ENCODE data around the gene RNF34. TPM values are rescaled to one million over a fixed set of nuclear protein-coding genes. Genes with fewer than 3 reads are reported as not detected.

RNF34 gene
- total and polyA plus RNA-seq, 3 donors from 2014 or later: 59.2 to 96.6 (median 84.5) TPM

DNA sequence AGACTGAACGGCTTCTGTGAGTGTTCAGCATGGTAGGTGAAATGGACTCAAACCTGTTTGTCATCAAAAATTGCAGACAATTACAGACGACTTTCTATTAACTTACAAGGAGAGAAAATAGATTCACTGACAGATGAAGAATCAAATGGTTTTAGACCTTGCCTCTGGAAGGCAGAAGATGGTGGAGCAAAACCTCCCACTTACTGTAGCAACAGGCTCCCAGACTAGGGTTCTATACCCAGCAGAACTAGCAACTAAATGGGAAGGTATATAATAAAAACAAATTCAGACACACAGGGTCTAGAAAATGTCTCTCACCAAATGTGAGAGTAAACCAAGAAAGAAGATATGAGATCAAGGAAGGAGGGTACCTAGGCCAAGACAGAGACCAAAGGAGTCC lies 36.8 kb downstream of the RNF34 start:
- Histone ChIP-seq H3K27me3 (no peaks in the 10 kb centered on the region), H3K36me3 (ENCODE audit: low read depth, missing control alignments) (no peaks in the 10 kb centered on the region), H3K9me3 (no peaks in the 10 kb centered on the region), H3K4me3 (no peak overlapping the region), H3K4me1 (no peaks in the 10 kb centered on the region), H3K27ac (no peak overlapping the region)
- DNase-seq: no peak
- intact Hi-C loops (cut with DNase I; ENCODE audit: low total_unique reads): no loop called here
- TF ChIP-seq POLR2A (IDR thresholded peaks at IDR 0.05): no peak
- TF ChIP-seq, protein P1, sequence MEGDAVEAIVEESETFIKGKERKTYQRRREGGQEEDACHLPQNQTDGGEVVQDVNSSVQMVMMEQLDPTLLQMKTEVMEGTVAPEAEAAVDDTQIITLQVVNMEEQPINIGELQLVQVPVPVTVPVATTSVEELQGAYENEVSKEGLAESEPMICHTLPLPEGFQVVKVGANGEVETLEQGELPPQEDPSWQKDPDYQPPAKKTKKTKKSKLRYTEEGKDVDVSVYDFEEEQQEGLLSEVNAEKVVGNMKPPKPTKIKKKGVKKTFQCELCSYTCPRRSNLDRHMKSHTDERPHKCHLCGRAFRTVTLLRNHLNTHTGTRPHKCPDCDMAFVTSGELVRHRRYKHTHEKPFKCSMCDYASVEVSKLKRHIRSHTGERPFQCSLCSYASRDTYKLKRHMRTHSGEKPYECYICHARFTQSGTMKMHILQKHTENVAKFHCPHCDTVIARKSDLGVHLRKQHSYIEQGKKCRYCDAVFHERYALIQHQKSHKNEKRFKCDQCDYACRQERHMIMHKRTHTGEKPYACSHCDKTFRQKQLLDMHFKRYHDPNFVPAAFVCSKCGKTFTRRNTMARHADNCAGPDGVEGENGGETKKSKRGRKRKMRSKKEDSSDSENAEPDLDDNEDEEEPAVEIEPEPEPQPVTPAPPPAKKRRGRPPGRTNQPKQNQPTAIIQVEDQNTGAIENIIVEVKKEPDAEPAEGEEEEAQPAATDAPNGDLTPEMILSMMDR (IDR thresholded peaks at IDR 0.05): no peak
- WGBS, 2 donors: 91 to 99% methylated on average over 2 of the region's 2 CpGs

DNA sequence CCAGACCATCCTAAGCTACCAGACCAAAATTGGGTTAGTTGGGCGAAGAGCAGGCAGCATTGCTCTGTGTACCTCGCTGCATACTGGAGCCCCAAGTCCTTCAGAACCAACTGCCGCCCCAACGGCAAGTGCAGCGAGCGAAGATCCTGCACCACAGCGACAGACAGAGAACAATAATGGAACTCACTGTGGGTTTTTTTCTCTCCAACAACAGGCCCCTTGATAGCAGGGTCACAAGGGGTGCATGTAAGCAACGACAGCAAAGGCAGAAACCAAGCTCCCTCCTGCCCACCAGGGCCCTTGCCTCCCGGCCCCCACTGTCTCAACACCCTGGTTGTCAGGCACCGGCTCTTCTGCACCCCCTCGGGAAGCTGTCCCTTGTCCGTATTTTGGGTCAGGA lies 39.0 kb downstream of the RNF34 start:
- Histone ChIP-seq H3K27ac (no peak overlapping the region), H3K27me3 (no peaks in the 10 kb centered on the region), H3K9me3 (no peaks in the 10 kb centered on the region), H3K36me3 (ENCODE audit: low read depth, missing control alignments) (no peaks in the 10 kb centered on the region), H3K4me1 (peaks cover 5% of the 10 kb centered on the region), H3K4me3 (no peak overlapping the region)
- 91 to 97% methylated on average over 11 to 12 of the region's 12 CpGs for WGBS, 2 donors
- DNase-seq: no peak
- no peak for TF ChIP-seq POLR2A (IDR thresholded peaks at IDR 0.05)
- TF ChIP-seq, protein P1 (IDR thresholded peaks at IDR 0.05): no peak
- intact Hi-C loops (cut with DNase I; ENCODE audit: low total_unique reads): no loop called here

DNA sequence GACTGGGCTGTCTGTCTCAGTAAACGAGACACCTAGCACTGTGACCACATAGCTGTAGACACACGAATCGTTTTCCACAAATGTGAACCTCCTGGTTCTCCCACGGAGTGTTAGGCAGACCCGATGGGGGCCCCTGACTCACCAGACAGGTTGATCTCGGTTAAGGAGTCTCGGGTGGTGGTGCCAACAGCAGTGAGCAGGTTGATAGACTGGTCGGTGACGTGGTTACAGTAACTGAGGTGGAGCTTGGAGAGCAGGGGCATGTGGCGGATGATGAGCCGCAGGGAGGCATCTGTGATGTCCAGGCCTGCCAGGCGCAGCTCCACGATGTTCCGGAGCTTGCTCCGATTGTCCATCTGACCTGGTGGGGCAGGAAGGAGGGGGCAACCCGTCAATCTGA lies 39.8 kb downstream of the RNF34 start:
- WGBS, 2 donors: 94 to 96% methylated on average over 9 to 16 of the region's 16 CpGs
- peaks cover 5% of the 10 kb centered on the region for H3K4me1 ChIP-seq
- H3K9me3 ChIP-seq: no peaks in the 10 kb centered on the region
- no peak for DNase-seq
- intact Hi-C loops (cut with DNase I; ENCODE audit: low total_unique reads): loop anchor here (5.0 kb wide), 1 partner anchor 102 kb away; no protein-coding TSS in a partner anchor
- no peak overlapping the region for H3K4me3 ChIP-seq
- H3K27me3 ChIP-seq: no peaks in the 10 kb centered on the region
- TF ChIP-seq POLR2A (IDR thresholded peaks at IDR 0.05): no peak
- TF ChIP-seq, protein P1 (IDR thresholded peaks at IDR 0.05): no peak
- no peak overlapping the region for H3K27ac ChIP-seq
- H3K36me3 ChIP-seq (ENCODE audit: low read depth, missing control alignments): no peaks in the 10 kb centered on the region

DNA sequence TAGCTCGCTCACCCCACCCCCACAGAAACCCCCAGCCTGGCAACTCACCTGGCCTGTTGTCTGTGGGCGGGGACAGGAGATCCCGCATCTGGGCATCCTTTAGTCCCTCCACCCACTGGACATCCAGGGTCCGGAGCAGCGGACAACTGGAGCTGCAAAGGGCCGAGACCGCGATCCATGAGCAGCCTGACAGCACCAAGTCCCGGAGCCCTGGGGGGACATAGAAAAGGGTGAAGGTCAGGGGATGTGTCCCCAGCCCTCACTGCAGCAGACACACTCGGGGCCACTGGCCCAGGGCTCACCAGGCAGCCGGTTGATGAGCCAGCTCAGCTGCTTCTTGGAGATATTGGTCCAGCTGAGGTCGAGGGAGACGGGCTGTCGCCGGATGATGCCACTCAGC lies 40.9 kb downstream of the RNF34 start:
- H3K27ac ChIP-seq: no peak overlapping the region
- H3K36me3 ChIP-seq (ENCODE audit: low read depth, missing control alignments): no peaks in the 10 kb centered on the region
- H3K4me3 ChIP-seq: no peak overlapping the region
- H3K27me3 ChIP-seq: no peaks in the 10 kb centered on the region
- TF ChIP-seq, protein P1 (IDR thresholded peaks at IDR 0.05): no peak
- no peak for TF ChIP-seq POLR2A (IDR thresholded peaks at IDR 0.05)
- no peaks in the 10 kb centered on the region for H3K9me3 ChIP-seq
- peaks cover 5% of the 10 kb centered on the region for H3K4me1 ChIP-seq
- 90 to 97% methylated on average over 7 to 14 of the region's 15 CpGs for WGBS, 2 donors
- DNase-seq: no peak
- intact Hi-C loops (cut with DNase I; ENCODE audit: low total_unique reads): loop anchor here (5.0 kb wide), 1 partner anchor 103 kb away; no protein-coding TSS in a partner anchor

DNA sequence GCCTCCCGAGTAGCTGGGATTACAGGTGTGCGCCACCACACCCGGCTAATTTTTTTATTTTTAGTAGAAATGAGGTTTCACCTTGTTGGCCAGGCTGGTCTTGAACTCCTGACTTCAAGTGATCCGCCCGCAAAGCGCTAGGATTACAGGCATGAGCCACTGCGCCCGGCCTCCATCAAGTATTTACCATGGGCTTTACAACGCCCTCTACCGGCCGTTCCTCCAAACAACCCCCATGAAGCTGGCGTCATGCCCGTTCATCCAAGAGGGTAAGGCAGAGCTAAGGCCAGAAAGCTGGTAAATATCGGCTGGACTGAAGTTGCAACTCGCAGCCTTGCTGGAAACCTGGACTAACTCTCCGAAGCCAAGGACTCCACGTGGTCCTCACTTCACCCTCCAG lies 41.6 kb downstream of the RNF34 start:
- Histone ChIP-seq H3K9me3 (no peaks in the 10 kb centered on the region), H3K27ac (no peak overlapping the region), H3K4me3 (no peak overlapping the region), H3K36me3 (ENCODE audit: low read depth, missing control alignments) (no peaks in the 10 kb centered on the region), H3K4me1 (peaks cover 5% of the 10 kb centered on the region), H3K27me3 (no peaks in the 10 kb centered on the region)
- peak; percentile 60 for DNase-seq
- TF ChIP-seq, protein P1 (IDR thresholded peaks at IDR 0.05): peak in 1 of 3 experiments; percentile 15
- no peak for TF ChIP-seq POLR2A (IDR thresholded peaks at IDR 0.05)
- intact Hi-C loops (cut with DNase I; ENCODE audit: low total_unique reads): loop anchor here (5.0 kb wide), 1 partner anchor 104 kb away; no protein-coding TSS in a partner anchor
- WGBS, 2 donors: 83 to 85% methylated on average over 15 to 17 of the region's 17 CpGs
